ENCODE results near the gene PTPRN2.

The PTPRN2 gene

DNA sequence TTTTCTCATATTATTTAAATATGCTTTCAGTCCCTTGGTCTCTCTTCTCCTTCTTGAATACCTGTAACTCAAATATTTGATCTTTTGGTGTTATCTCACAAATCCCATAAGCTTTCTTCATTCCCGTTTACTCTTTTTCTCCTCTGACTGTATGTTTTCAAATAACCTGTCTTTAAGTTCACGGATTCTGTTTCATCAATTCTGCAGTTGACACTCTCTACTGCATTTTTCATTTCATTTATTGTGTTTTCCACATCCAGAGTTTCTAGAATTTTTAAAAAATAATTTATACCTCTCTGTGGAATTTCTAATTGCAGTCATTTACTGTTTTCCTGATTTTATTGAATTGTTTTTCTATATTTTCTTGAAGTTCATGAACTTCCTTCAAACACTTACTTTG, 298.4 kb downstream of the PTPRN2 start:
- Histone ChIP-seq H3K4me2 (ENCODE audit: low read length) (no peak overlapping the region), H2AK5ac (ENCODE audit: low read length) (no peak overlapping the region), H3K79me2 (ENCODE audit: control insufficient read depth, insufficient read depth, low read length) (no peaks in the 10 kb centered on the region), H3K56ac (ENCODE audit: low read length) (no peak overlapping the region), H3K36me3 (ENCODE audit: control insufficient read depth, insufficient read depth, low read length) (no peaks in the 10 kb centered on the region), H2BK120ac (ENCODE audit: low read depth, low read length) (no peak overlapping the region), H4K8ac (ENCODE audit: low read depth, low read length) (no peak overlapping the region), H3K23ac (ENCODE audit: low read length) (no peak overlapping the region), H3K4ac (ENCODE audit: low read depth, low read length) (no peak overlapping the region), H3K27me3 (ENCODE audit: insufficient read depth, low read length, poor library complexity) (no peaks in the 10 kb centered on the region), H3K27ac (ENCODE audit: low read depth, low read length) (no peak overlapping the region), H3K4me3 (ENCODE audit: low read length) (no peak overlapping the region), H4K5ac (ENCODE audit: low read length) (no peak overlapping the region), H3K18ac (ENCODE audit: low read length) (no peak overlapping the region), H2BK5ac (ENCODE audit: low read length) (no peak overlapping the region), H3K79me1 (ENCODE audit: low read length) (no peaks in the 10 kb centered on the region), H2BK15ac (replicated peaks; ENCODE audit: low read depth) (no peak overlapping the region), H3K9ac (ENCODE audit: low read length) (no peak overlapping the region), H3K4me1 (ENCODE audit: control insufficient read depth, low read depth, low read length) (no peaks in the 10 kb centered on the region)
- WGBS (ENCODE audit: extremely low coverage, insufficient coverage, low lambda C conversion rate), result no CpG with 5 or more reads among the region's 2 CpGs
- no peak for DNase-seq

DNA sequence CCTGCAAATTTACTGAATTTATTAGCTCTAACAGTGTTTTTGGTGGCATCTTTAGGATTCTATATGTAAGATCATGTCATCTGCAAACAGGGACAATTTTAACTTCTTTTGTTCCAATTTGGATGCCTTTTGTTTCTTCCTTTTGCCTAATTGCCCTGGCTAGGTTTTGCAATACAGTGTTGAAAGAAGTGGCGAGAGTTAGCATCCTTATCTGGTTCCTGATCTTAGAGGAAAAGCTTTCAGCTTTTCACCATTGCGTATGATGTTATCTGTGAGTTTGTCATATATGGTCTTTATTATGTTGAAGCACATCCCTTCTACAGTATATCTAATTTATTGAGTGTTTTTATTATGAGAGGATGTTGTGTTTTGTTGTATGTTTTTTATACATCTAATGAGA, 301.4 kb downstream of the PTPRN2 start:
- no peak overlapping the region for H3K9ac ChIP-seq (ENCODE audit: low read length)
- no peak overlapping the region for H2BK5ac ChIP-seq (ENCODE audit: low read length)
- H2BK15ac ChIP-seq (replicated peaks; ENCODE audit: low read depth), result no peak overlapping the region
- H3K4ac ChIP-seq (ENCODE audit: low read depth, low read length), result no peak overlapping the region
- DNase-seq, result no peak
- H3K79me2 ChIP-seq (ENCODE audit: control insufficient read depth, insufficient read depth, low read length), result no peaks in the 10 kb centered on the region
- H4K8ac ChIP-seq (ENCODE audit: low read depth, low read length), result no peak overlapping the region
- H3K36me3 ChIP-seq (ENCODE audit: control insufficient read depth, insufficient read depth, low read length), result no peaks in the 10 kb centered on the region
- no peak overlapping the region for H4K5ac ChIP-seq (ENCODE audit: low read length)
- H3K56ac ChIP-seq (ENCODE audit: low read length), result no peak overlapping the region
- H3K27ac ChIP-seq (ENCODE audit: low read depth, low read length), result no peak overlapping the region
- no peaks in the 10 kb centered on the region for H3K4me1 ChIP-seq (ENCODE audit: control insufficient read depth, low read depth, low read length)
- no peaks in the 10 kb centered on the region for H3K79me1 ChIP-seq (ENCODE audit: low read length)
- no peak overlapping the region for H2AK5ac ChIP-seq (ENCODE audit: low read length)
- no peak overlapping the region for H3K23ac ChIP-seq (ENCODE audit: low read length)
- no peak overlapping the region for H2BK120ac ChIP-seq (ENCODE audit: low read depth, low read length)
- H3K4me3 ChIP-seq (ENCODE audit: low read length), result no peak overlapping the region
- H3K27me3 ChIP-seq (ENCODE audit: insufficient read depth, low read length, poor library complexity), result no peaks in the 10 kb centered on the region
- H3K4me2 ChIP-seq (ENCODE audit: low read length), result no peak overlapping the region
- H3K18ac ChIP-seq (ENCODE audit: low read length), result no peak overlapping the region
- no CpG with 5 or more reads among the region's 2 CpGs for WGBS (ENCODE audit: extremely low coverage, insufficient coverage, low lambda C conversion rate)

DNA sequence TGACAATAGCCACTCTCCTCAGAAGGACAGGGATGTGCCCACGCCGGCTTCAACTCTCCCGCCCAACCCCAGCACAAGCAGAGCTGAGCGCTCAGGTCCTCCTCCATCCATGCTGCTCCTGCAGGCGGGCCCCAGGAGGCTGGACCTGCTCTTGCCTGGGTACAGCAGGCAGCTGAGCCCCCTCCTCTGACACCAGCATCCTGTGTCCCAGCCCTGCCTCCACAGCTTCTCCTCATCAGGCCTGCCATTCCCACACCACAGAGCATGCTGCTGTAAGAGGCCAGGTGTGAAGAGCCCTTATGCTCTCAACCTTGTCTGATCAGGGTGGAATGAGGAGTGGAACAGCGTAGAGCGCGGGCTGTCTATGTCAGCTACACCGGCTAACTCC, 302.2 kb downstream of the PTPRN2 start:
- no peak overlapping the region for H4K8ac ChIP-seq (ENCODE audit: low read depth, low read length)
- H3K4me1 ChIP-seq (ENCODE audit: control insufficient read depth, low read depth, low read length), result no peaks in the 10 kb centered on the region
- no peaks in the 10 kb centered on the region for H3K79me2 ChIP-seq (ENCODE audit: control insufficient read depth, insufficient read depth, low read length)
- no peak overlapping the region for H3K4me2 ChIP-seq (ENCODE audit: low read length)
- H2BK120ac ChIP-seq (ENCODE audit: low read depth, low read length), result no peak overlapping the region
- H3K27me3 ChIP-seq (ENCODE audit: insufficient read depth, low read length, poor library complexity), result no peaks in the 10 kb centered on the region
- no peak for DNase-seq
- no peak overlapping the region for H2BK15ac ChIP-seq (replicated peaks; ENCODE audit: low read depth)
- no peaks in the 10 kb centered on the region for H3K36me3 ChIP-seq (ENCODE audit: control insufficient read depth, insufficient read depth, low read length)
- H2BK5ac ChIP-seq (ENCODE audit: low read length), result no peak overlapping the region
- H3K18ac ChIP-seq (ENCODE audit: low read length), result no peak overlapping the region
- no CpG with 5 or more reads among the region's 9 CpGs for WGBS (ENCODE audit: extremely low coverage, insufficient coverage, low lambda C conversion rate)
- no peak overlapping the region for H2AK5ac ChIP-seq (ENCODE audit: low read length)
- no peak overlapping the region for H3K27ac ChIP-seq (ENCODE audit: low read depth, low read length)
- no peak overlapping the region for H3K56ac ChIP-seq (ENCODE audit: low read length)
- no peak overlapping the region for H4K5ac ChIP-seq (ENCODE audit: low read length)
- no peak overlapping the region for H3K4me3 ChIP-seq (ENCODE audit: low read length)
- H3K79me1 ChIP-seq (ENCODE audit: low read length), result no peaks in the 10 kb centered on the region
- no peak overlapping the region for H3K4ac ChIP-seq (ENCODE audit: low read depth, low read length)
- H3K23ac ChIP-seq (ENCODE audit: low read length), result no peak overlapping the region
- no peak overlapping the region for H3K9ac ChIP-seq (ENCODE audit: low read length)

DNA sequence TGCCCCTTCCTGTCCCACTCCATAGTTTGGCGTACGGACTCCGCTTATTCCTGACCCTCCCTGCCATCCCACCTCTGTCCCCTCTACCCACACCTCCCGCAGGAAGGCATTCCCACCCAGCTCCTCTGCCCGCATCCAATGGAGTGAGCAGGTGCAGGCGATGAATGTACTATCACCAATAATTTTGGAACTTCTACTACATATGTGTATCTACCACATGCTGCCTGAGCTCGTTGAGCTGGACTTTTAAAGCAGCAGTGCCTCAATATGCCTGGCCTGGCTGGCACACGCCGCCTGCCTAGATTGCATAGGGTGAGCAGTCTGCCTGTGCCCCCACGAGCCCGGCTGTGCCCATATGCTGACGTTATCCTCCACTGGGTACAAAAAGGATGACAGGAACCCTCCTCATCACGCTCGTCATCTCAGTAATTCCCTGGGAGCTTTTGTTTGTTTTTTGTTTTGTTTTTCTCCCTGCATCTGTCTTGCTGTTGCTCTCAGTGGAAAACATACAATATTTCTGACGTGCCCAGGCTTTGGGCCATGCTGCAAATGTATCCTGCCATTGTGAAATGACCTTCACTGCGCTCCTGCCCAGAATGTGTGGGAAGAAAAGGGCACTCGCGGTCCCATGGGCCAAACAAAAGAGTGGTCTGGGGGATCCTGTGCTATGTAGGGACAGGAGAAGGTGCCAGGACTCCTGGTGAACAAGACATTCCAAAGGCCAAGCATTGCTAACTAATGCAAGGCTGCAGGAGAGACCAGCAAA, 302.8 kb downstream of the PTPRN2 start:
- H2BK5ac ChIP-seq (ENCODE audit: low read length), result no peak overlapping the region
- no CpG with 5 or more reads among the region's 18 CpGs for WGBS (ENCODE audit: extremely low coverage, insufficient coverage, low lambda C conversion rate)
- no peak overlapping the region for H3K56ac ChIP-seq (ENCODE audit: low read length)
- H3K79me2 ChIP-seq (ENCODE audit: control insufficient read depth, insufficient read depth, low read length), result no peaks in the 10 kb centered on the region
- H3K9ac ChIP-seq (ENCODE audit: low read length), result no peak overlapping the region
- no peak overlapping the region for H3K27ac ChIP-seq (ENCODE audit: low read depth, low read length)
- no peak overlapping the region for H3K4me2 ChIP-seq (ENCODE audit: low read length)
- no peak for DNase-seq
- H2BK120ac ChIP-seq (ENCODE audit: low read depth, low read length), result no peak overlapping the region
- H3K18ac ChIP-seq (ENCODE audit: low read length), result no peak overlapping the region
- no peak overlapping the region for H3K4ac ChIP-seq (ENCODE audit: low read depth, low read length)
- no peaks in the 10 kb centered on the region for H3K79me1 ChIP-seq (ENCODE audit: low read length)
- H3K36me3 ChIP-seq (ENCODE audit: control insufficient read depth, insufficient read depth, low read length), result no peaks in the 10 kb centered on the region
- no peak overlapping the region for H2BK15ac ChIP-seq (replicated peaks; ENCODE audit: low read depth)
- H3K4me1 ChIP-seq (ENCODE audit: control insufficient read depth, low read depth, low read length), result no peaks in the 10 kb centered on the region
- H4K8ac ChIP-seq (ENCODE audit: low read depth, low read length), result no peak overlapping the region
- H2AK5ac ChIP-seq (ENCODE audit: low read length), result no peak overlapping the region
- H3K27me3 ChIP-seq (ENCODE audit: insufficient read depth, low read length, poor library complexity), result no peaks in the 10 kb centered on the region
- no peak overlapping the region for H3K4me3 ChIP-seq (ENCODE audit: low read length)
- H4K5ac ChIP-seq (ENCODE audit: low read length), result no peak overlapping the region
- no peak overlapping the region for H3K23ac ChIP-seq (ENCODE audit: low read length)

DNA sequence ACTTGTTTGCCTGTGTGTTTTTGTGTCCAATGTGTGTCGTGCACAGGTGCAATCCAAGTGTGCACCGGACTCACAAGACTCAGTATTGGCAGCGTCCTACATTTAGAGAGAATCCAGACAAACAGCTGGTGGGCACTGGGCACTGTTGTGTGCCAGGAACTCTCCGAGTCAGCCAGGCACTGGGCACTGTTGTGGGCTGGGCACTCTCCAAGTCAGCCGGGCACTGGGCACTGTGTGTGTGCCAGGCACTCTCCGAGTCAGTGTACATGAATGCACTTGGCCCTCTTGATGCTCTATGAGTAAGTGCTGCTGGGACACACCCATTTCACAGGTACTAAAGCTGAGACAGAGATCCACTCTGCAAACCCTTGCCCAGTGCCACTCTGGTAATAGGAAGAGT, 303.5 kb downstream of the PTPRN2 start:
- no CpG with 5 or more reads among the region's 6 CpGs for WGBS (ENCODE audit: extremely low coverage, insufficient coverage, low lambda C conversion rate)
- no peak for DNase-seq
- Histone ChIP-seq H3K9ac (ENCODE audit: low read length) (no peak overlapping the region), H3K27me3 (ENCODE audit: insufficient read depth, low read length, poor library complexity) (no peaks in the 10 kb centered on the region), H3K4me3 (ENCODE audit: low read length) (no peak overlapping the region), H3K23ac (ENCODE audit: low read length) (no peak overlapping the region), H2AK5ac (ENCODE audit: low read length) (no peak overlapping the region), H3K18ac (ENCODE audit: low read length) (no peak overlapping the region), H2BK5ac (ENCODE audit: low read length) (no peak overlapping the region), H3K56ac (ENCODE audit: low read length) (no peak overlapping the region), H3K79me1 (ENCODE audit: low read length) (no peaks in the 10 kb centered on the region), H3K27ac (ENCODE audit: low read depth, low read length) (no peak overlapping the region), H4K5ac (ENCODE audit: low read length) (no peak overlapping the region), H3K4me2 (ENCODE audit: low read length) (no peak overlapping the region), H3K4me1 (ENCODE audit: control insufficient read depth, low read depth, low read length) (no peaks in the 10 kb centered on the region), H3K4ac (ENCODE audit: low read depth, low read length) (no peak overlapping the region), H4K8ac (ENCODE audit: low read depth, low read length) (no peak overlapping the region), H3K36me3 (ENCODE audit: control insufficient read depth, insufficient read depth, low read length) (no peaks in the 10 kb centered on the region), H3K79me2 (ENCODE audit: control insufficient read depth, insufficient read depth, low read length) (no peaks in the 10 kb centered on the region), H2BK15ac (replicated peaks; ENCODE audit: low read depth) (no peak overlapping the region), H2BK120ac (ENCODE audit: low read depth, low read length) (no peak overlapping the region)
